T-helper 9 cell (primary cell): Measurements from ENCODE around the gene EGLN2.
"Not testable (repeated sequence)": the region's sequence is repeated elsewhere in the genome, so short reads cannot be mapped to it uniquely, and the experiment has no call there.

ENCODE experiments used
- DNase-seq: peaks from one replicate; pipeline ENCODE4 v3.0.0-alpha.2; 2020

The EGLN2 gene

GRCh38 chr19:40850277-40850676, 51.3 kb downstream of the EGLN2 start, which contains the start of gene CYP2A6:
CYP2A6 (minus strand) TSS chr19:40850447; CDS start chr19:40850426, 21 bp downstream.
- DNase-seq = not testable (repeated sequence)

GRCh38 chr19:40852467-40853152, 53.6 kb downstream of the EGLN2 start:
- DNase-seq = not testable (repeated sequence)
